GM23338 (cell line): ENCODE data around the gene EIF4A3. TPM values are rescaled to one million over a fixed set of nuclear protein-coding genes. Genes with fewer than 3 reads are reported as not detected.

Source experiments
- ATAC-seq: fragments of 200-7000 bp; cut with Tn5 transposase; 3 replicates; pipeline ENCODE4 v1.9.1; 2020
- DNase-seq: peaks from one replicate; pipeline ENCODE4 v3.0.0-alpha.2; 2015; ENCODE audit warnings: low spot score
- H2AFZ ChIP-seq: fragments of 200-600 bp; sonication (generic); 2 replicates; pipeline ENCODE4 v1.8.0; 2016; ENCODE audit warnings: antibody characterized with exemption, mild to moderate bottlenecking, moderate library complexity
- H3F3A ChIP-seq: fragments of 200-600 bp; sonication (generic); replicated peaks from 2 replicates; pipeline ENCODE4 v1.8.0; 2017; ENCODE audit warnings: antibody characterized with exemption, mixed run types, low read depth
- H3K27ac ChIP-seq: fragments of 200-600 bp; sonication (generic); 2 replicates; pipeline ENCODE4 v1.6.1; 2016; ENCODE audit warnings: low read depth
- H3K27me3 ChIP-seq: fragments of 200-600 bp; sonication (generic); 2 replicates; pipeline ENCODE4 v1.8.0; 2016; ENCODE audit warnings: mild to moderate bottlenecking, mixed run types, moderate library complexity; ENCODE audit not compliant: insufficient read depth
- H3K36me3 ChIP-seq: fragments of 200-600 bp; sonication (generic); 2 replicates; pipeline ENCODE4 v1.8.0; 2016; ENCODE audit warnings: mild to moderate bottlenecking; ENCODE audit not compliant: insufficient read depth
- H3K4me1 ChIP-seq: fragments of 200-600 bp; sonication (generic); 2 replicates; pipeline ENCODE4 v1.8.0; 2016; ENCODE audit warnings: mild to moderate bottlenecking, moderate library complexity; ENCODE audit not compliant: insufficient read depth
- H3K4me2 ChIP-seq: fragments of 200-600 bp; sonication (generic); 2 replicates; pipeline ENCODE4 v1.7.1; 2017; ENCODE audit warnings: mixed run types
- H3K4me3 ChIP-seq: fragments of 200-600 bp; sonication (generic); 2 replicates; pipeline ENCODE4 v1.6.1; 2016; ENCODE audit warnings: mixed run types
- H3K79me2 ChIP-seq: fragments of 200-600 bp; sonication (generic); replicated peaks from 2 replicates; pipeline ENCODE4 v1.8.0; 2017; ENCODE audit warnings: mild to moderate bottlenecking; ENCODE audit not compliant: insufficient read depth
- H3K9me2 ChIP-seq: fragments of 200-600 bp; sonication (generic); 2 replicates; pipeline ENCODE4 v1.8.0; 2017; ENCODE audit not compliant: insufficient read depth
- H4K20me1 ChIP-seq: fragments of 200-600 bp; sonication (generic); replicated peaks from 2 replicates; pipeline ENCODE4 v1.8.0; 2017; ENCODE audit warnings: mild to moderate bottlenecking; ENCODE audit not compliant: insufficient read depth
- H3K27ac Mint-ChIP-seq: 2 replicates; pipeline ENCODE4 v1.8.0; 2020; ENCODE audit warnings: inconsistent platforms, mild to moderate bottlenecking, moderate library complexity, mixed read lengths
- H3K27me3 Mint-ChIP-seq: 3 replicates; pipeline ENCODE4 v1.8.0; 2022; ENCODE audit warnings: low read depth, mild to moderate bottlenecking, moderate library complexity, mixed read lengths, inconsistent platforms; ENCODE audit not compliant: insufficient read depth, poor library complexity
- H3K36me3 Mint-ChIP-seq: 3 replicates; pipeline ENCODE4 v1.8.0; 2021; ENCODE audit warnings: low read depth, mild to moderate bottlenecking, inconsistent platforms, moderate library complexity, mixed read lengths
- H3K4me1 Mint-ChIP-seq: 3 replicates; pipeline ENCODE4 v1.8.0; 2020; ENCODE audit warnings: mild to moderate bottlenecking, inconsistent platforms, mixed read lengths
- H3K4me3 Mint-ChIP-seq: 3 replicates; pipeline ENCODE4 v1.8.0; 2021; ENCODE audit warnings: moderate library complexity, mild to moderate bottlenecking, inconsistent platforms, mixed read lengths
- H3K9me3 Mint-ChIP-seq: 3 replicates; pipeline ENCODE4 v1.8.0; 2020; ENCODE audit warnings: moderate library complexity, mild to moderate bottlenecking, inconsistent platforms, mixed read lengths
- CREB1 ChIP-seq: fragments of 250-450 bp; sonication (Bioruptor Pico); IDR thresholded peaks from 2 replicates; pipeline ENCODE4 v1.5.0; 2020; ENCODE audit warnings: low read depth, mild to moderate bottlenecking, moderate library complexity
- EZH2 ChIP-seq: fragments of 200-600 bp; sonication (generic); IDR thresholded peaks from one replicate; pipeline ENCODE4 v1.8.0; 2017; ENCODE audit warnings: antibody characterized with exemption, mild to moderate bottlenecking, low read depth; ENCODE audit not compliant: unreplicated experiment
- JUNB ChIP-seq: IDR thresholded peaks from one replicate; pipeline ENCODE4 v1.6.1; 2016; ENCODE audit warnings: antibody characterized with exemption; ENCODE audit not compliant: unreplicated experiment
- REST ChIP-seq: IDR thresholded peaks from one replicate; pipeline ENCODE4 v1.6.1; 2018; ENCODE audit warnings: antibody characterized with exemption; ENCODE audit not compliant: unreplicated experiment
- STAT1 ChIP-seq: IDR thresholded peaks from one replicate; pipeline ENCODE4 v1.6.1; 2016; ENCODE audit warnings: antibody characterized with exemption; ENCODE audit not compliant: unreplicated experiment
- ZNF331 ChIP-seq: fragments of 250-450 bp; sonication (Bioruptor Pico); IDR thresholded peaks from 2 replicates; pipeline ENCODE4 v1.5.0; 2020; ENCODE audit warnings: low read depth, mild to moderate bottlenecking, moderate library complexity
- ZNF462 ChIP-seq: fragments of 250-450 bp; sonication (Bioruptor Pico); IDR thresholded peaks from 2 replicates; pipeline ENCODE4 v1.5.0; 2020; ENCODE audit warnings: mild to moderate bottlenecking, moderate library complexity
- polyA plus RNA-seq: library from polyadenylated mRNA; unstranded; fragments of >200 nt; fragmentation: Nextera tagmentation; extraction: Ambion mirVana; gene quantifications from 2 replicates; pipeline ENCODE4 v1.2.1, GENCODE V29; 2016
- total RNA-seq: library from RNA; depleted of rRNA; stranded (reverse); fragments of >200 nt; shearing (Covaris generic); gene quantifications from 2 replicates; pipeline ENCODE4 v1.2.3, GENCODE V29; 2014

The EIF4A3 gene
- total and polyA plus RNA-seq, 2 experiments from 2014 or later, result 146 to 156 TPM

- TF ChIP-seq ZNF462 (no peak), STAT1 (no peak)
Measured at GRCh38 chr17:80096561-80097021, 50.3 kb downstream of the EIF4A3 start (continued).

GRCh38 chr17:80095844-80096475 lies 51.0 kb downstream of the EIF4A3 start:
- no peak overlapping the region for H3K27ac Mint-ChIP-seq
- H3K4me3 ChIP-seq, result no peak overlapping the region
- no peaks in the 10 kb centered on the region for H3K9me2 ChIP-seq
- H3K9me3 Mint-ChIP-seq, result no peaks in the 10 kb centered on the region
- peaks cover 10% of the 10 kb centered on the region for H3K27me3 Mint-ChIP-seq
- no peaks in the 10 kb centered on the region; the same call in 2 of the 3 replicates for H3K36me3 Mint-ChIP-seq
- H3K27ac ChIP-seq, result no peak overlapping the region
- 0 out of 2 replicates have a peak, but pooled peaks cover 4% of the 10 kb centered on the region for H3F3A ChIP-seq
- H3K4me3 Mint-ChIP-seq, result no peak overlapping the region
- no peak overlapping the region for H2AFZ ChIP-seq
- H3K36me3 ChIP-seq, result no peaks in the 10 kb centered on the region
- H3K4me1 Mint-ChIP-seq, result peaks cover 2% of the 10 kb centered on the region
- H3K27me3 ChIP-seq, result peaks cover 8% of the 10 kb centered on the region; the same call in 1 of the 2 replicates
- DNase-seq (no peak), ATAC-seq (no peak)
- H3K79me2 ChIP-seq, result no peaks in the 10 kb centered on the region
- peaks cover 3% of the 10 kb centered on the region; the same call in 1 of the 2 replicates for H3K4me1 ChIP-seq
- no peaks in the 10 kb centered on the region for H4K20me1 ChIP-seq
- H3K4me2 ChIP-seq, result no peak overlapping the region
- TF ChIP-seq REST, result no peak
- TF ChIP-seq EZH2, result no peak
- TF ChIP-seq ZNF331 (CRISPR knock-in tag), result no peak
- no peak for TF ChIP-seq CREB1
- no peak for TF ChIP-seq JUNB
